D721Med (cell line): ENCODE results near the gene SMIM10L2A.
A peak's percentile ranks its signal among the peaks of the same experiment; 100 is the strongest.
"Not testable (repeated sequence)": the region's sequence is repeated elsewhere in the genome, so short reads cannot be mapped to it uniquely, and the experiment has no call there.

Source experiments
- DNase-seq: peaks from one replicate; pipeline ENCODE4 v3.0.0; 2011; ENCODE audit warnings: low spot score; ENCODE audit not compliant: insufficient read length
- FAIRE-seq: peaks from 2 replicates; lab custom pipeline; 2011; peaks lifted over from hg19 to GRCh38; lab: Jason Lieb, UNC
- CTCF ChIP-seq: IDR thresholded peaks from 2 replicates; pipeline ENCODE4 v1.5.1; 2012; ENCODE audit warnings: mild to moderate bottlenecking, control low read depth; ENCODE audit not compliant: insufficient read depth; ENCODE audit errors: missing control alignments

Gene SMIM10L2A

GRCh38 chrX:135454816-135455215 is 33.1 kb downstream of the SMIM10L2A start:
- no peak for DNase-seq
- no peak for TF ChIP-seq CTCF
- no peak for FAIRE-seq

- DNase-seq, FAIRE-seq: not testable (repeated sequence)
Observed at GRCh38 chrX:135461756-135462155, 40.0 kb downstream of the SMIM10L2A start.

GRCh38 chrX:135463937-135464336 is 42.2 kb downstream of the SMIM10L2A start:
- no peak for TF ChIP-seq CTCF
- no peak for DNase-seq
- no peak for FAIRE-seq

- no peak for DNase-seq
- no peak for TF ChIP-seq CTCF
- no peak for FAIRE-seq
Observed at GRCh38 chrX:135476378-135476777, 54.6 kb downstream of the SMIM10L2A start.

GRCh38 chrX:135477576-135477975 is 55.8 kb downstream of the SMIM10L2A start:
- peak; percentile 57 for TF ChIP-seq CTCF
- DNase-seq (no peak), FAIRE-seq (peak; percentile 61)
